ENCODE data around the gene RAB18.
"Not testable (repeated sequence)": the region's sequence is repeated elsewhere in the genome, so short reads cannot be mapped to it uniquely, and the experiment has no call there.

RAB18 gene

DNA sequence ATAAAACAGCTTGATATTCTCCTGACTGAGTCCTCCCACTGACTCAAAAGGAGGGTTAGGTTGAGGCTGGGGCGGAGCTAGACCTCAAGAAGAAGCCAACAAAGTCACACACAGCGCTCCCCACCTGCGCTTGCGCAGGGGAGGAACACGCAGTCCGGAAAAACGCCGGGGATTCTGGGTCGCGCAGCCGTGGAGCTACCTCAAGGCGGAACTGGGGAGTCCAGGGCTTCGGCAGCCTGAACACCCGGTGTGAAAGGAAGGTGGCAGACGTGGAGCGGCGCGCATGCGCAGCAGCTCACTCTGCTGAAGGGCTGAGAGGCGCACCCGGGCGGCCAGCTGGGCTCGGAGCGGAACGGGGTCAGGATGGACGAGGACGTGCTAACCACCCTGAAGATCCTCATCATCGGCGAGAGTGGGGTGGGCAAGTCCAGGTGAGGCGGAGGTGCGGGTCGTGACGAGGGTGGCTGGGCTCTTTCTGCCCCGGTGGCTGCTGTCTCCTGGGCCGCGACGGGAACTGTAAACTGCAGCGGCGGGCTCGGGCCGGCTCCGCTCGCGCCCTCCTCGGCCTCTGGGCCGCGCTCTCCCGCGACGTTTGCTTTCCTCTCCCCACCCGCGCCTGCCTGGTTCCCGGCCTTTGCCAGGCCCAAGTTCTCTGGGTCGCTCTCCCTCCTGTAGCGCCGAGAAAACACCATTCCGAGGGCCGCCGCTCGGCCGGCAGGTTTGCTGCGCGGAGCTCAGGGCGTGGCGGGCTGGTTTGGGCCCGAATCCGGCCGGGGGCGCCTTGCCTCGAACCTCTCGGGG is at the start of gene RAB18:
Gene RAB18 (plus strand): TSS at position 298 of the 801 bp plus-strand sequence. CDS start 66 bp downstream, at position 364.
- H3K27me3 ChIP-seq (ENCODE audit: control insufficient read depth, insufficient read depth, low read length): no peaks in the 10 kb centered on the region
- H3K9me3 ChIP-seq (ENCODE audit: control insufficient read depth, insufficient read depth, low read length): no peaks in the 10 kb centered on the region
- peak within 1 kb of the TSS; percentile 92 for H3K9ac ChIP-seq (ENCODE audit: low read depth, low read length)
- no peaks in the 10 kb centered on the region for H3K4me1 ChIP-seq (ENCODE audit: control insufficient read depth, insufficient read depth, low read length)
- H3K36me3 ChIP-seq (ENCODE audit: control insufficient read depth, insufficient read depth, low read length): no peaks in the 10 kb centered on the region
- peak within 1 kb of the TSS; percentile 94 for H3K4me3 ChIP-seq (ENCODE audit: low read depth, low read length)

DNA sequence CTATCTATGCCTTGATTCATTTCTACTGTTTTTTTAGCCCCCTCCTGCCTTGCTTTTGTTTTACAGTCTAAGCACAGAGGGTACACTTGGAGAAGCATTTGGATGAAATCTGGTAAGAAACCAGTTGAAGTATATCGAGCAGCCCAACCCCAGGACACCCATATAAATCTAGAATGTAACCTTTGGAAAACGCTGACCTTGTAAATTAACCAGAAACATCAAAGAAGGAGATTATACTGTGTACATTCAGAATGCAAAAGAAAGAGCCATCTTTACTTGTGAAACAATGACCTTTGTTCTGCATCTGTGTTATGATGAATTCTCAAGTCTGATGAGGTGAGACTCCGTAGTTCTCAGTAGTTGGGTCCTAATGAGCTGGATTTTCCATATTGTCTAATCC is 49.3 kb upstream of the RAB18 start:
- Histone ChIP-seq H3K4me1 (ENCODE audit: control insufficient read depth, insufficient read depth, low read length) (no peaks in the 10 kb centered on the region), H3K9me3 (ENCODE audit: control insufficient read depth, insufficient read depth, low read length) (no peaks in the 10 kb centered on the region), H3K4me3 (ENCODE audit: low read depth, low read length) (no peak overlapping the region), H3K27me3 (ENCODE audit: control insufficient read depth, insufficient read depth, low read length) (no peaks in the 10 kb centered on the region), H3K9ac (ENCODE audit: low read depth, low read length) (no peak overlapping the region), H3K36me3 (ENCODE audit: control insufficient read depth, insufficient read depth, low read length) (no peaks in the 10 kb centered on the region)

DNA sequence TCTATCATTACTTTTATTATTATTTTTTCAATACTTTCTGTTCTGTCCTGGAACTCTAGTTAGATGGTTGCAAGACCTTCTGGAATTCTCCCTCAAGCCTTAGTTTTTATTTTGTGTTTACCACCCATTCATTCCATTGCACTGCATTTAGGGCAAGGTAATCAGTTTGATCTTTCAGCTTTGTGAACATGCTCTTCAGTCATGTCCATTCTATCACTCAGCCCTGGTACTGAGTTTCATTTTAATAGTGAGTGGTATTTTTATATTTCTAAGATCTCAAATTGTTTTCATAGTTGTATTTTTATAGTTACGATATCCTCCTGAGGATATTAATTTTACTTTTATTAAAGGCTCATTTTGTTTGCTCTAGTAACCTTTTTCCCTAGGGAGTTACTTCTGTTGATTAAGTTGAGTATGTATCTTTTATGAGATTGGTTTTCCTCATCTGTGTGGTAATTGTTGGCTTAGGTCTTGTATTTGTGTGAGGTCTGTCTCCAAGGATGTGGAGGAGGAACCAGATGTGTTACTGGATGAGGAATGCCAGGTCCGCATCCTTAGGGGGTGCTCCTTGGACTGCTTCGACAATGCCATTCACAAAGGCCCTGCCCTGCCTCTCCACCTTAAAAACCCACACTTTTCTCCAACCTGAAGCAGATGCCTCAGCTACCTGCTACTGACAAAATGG is 46.7 kb upstream of the RAB18 start:
- Histone ChIP-seq H3K4me3 (ENCODE audit: low read depth, low read length) (no peak overlapping the region), H3K9ac (ENCODE audit: low read depth, low read length) (no peak overlapping the region)

DNA sequence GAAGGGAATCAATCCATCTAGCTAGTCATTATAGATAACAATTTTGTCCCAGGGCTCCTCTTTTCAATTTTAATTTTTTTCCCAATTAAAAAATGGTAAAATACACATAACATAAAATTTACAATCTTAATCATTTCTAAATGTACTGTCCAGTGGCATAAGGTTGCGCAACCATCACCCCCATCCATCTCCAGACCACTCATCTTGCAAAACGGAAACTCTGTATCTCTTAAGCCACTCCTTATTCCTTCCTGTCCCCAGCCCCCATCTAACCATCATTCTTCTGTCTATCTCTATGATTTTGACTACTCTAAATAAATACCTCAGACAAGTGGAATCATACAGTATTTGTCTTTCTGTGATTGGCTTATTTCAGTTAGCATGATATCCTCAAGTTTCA is 46.1 kb upstream of the RAB18 start:
- no peaks in the 10 kb centered on the region for H3K4me1 ChIP-seq (ENCODE audit: control insufficient read depth, insufficient read depth, low read length)
- no peak overlapping the region for H3K4me3 ChIP-seq (ENCODE audit: low read depth, low read length)
- no peak overlapping the region for H3K9ac ChIP-seq (ENCODE audit: low read depth, low read length)
- no peaks in the 10 kb centered on the region for H3K9me3 ChIP-seq (ENCODE audit: control insufficient read depth, insufficient read depth, low read length)
- no peaks in the 10 kb centered on the region for H3K27me3 ChIP-seq (ENCODE audit: control insufficient read depth, insufficient read depth, low read length)
- H3K36me3 ChIP-seq (ENCODE audit: control insufficient read depth, insufficient read depth, low read length): no peaks in the 10 kb centered on the region

More for the DNA sequence above, 46.7 kb upstream of the RAB18 start:
- Histone ChIP-seq H3K27me3 (ENCODE audit: control insufficient read depth, insufficient read depth, low read length) (no peaks in the 10 kb centered on the region), H3K9me3 (ENCODE audit: control insufficient read depth, insufficient read depth, low read length) (no peaks in the 10 kb centered on the region), H3K4me1 (ENCODE audit: control insufficient read depth, insufficient read depth, low read length) (no peaks in the 10 kb centered on the region), H3K36me3 (ENCODE audit: control insufficient read depth, insufficient read depth, low read length) (no peaks in the 10 kb centered on the region)

DNA sequence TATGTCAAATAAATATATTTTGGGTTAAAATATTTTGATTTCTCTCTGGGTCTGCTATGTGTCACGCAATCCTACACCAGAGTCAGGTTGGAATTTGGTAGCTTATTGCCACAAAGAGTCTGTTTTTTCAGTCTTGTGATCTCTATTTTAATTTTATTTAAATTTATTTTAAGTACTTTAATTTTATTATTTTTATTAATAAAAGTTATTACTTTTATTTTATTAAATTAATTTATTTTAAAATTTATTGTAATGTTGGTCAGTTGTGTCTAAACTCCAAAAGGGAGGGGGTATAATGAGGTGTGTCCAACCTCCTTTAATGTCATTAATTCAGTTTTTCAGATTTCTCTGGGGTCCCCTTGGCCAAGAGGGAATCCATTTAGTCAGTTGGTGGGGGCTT is 42.8 kb upstream of the RAB18 start:
- Histone ChIP-seq H3K9me3 (ENCODE audit: control insufficient read depth, insufficient read depth, low read length) (no peaks in the 10 kb centered on the region), H3K4me1 (ENCODE audit: control insufficient read depth, insufficient read depth, low read length) (peaks cover 2% of the 10 kb centered on the region), H3K27me3 (ENCODE audit: control insufficient read depth, insufficient read depth, low read length) (no peaks in the 10 kb centered on the region), H3K9ac (ENCODE audit: low read depth, low read length) (no peak overlapping the region), H3K4me3 (ENCODE audit: low read depth, low read length) (no peak overlapping the region), H3K36me3 (ENCODE audit: control insufficient read depth, insufficient read depth, low read length) (no peaks in the 10 kb centered on the region)

DNA sequence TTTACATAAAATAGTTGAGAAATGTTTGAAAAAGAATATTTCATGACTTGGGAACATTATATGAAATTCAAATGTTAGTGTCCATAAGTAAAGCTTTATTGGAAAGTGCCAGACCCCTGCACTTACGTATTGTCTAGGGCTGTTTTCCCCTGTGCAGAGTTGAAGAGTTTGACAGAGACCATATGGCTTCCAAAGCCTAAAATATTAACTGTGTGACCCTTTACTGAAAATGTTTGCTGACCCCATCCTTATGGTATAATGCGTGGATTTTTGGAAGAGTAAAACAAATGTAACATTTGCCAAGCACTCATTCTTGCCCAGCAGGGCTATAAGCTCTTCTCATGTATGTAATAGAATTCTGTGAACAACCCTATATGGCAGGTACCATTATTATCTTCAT is 40.1 kb upstream of the RAB18 start:
- Histone ChIP-seq H3K36me3 (ENCODE audit: control insufficient read depth, insufficient read depth, low read length) (no peaks in the 10 kb centered on the region), H3K4me1 (ENCODE audit: control insufficient read depth, insufficient read depth, low read length) (peaks cover 2% of the 10 kb centered on the region), H3K27me3 (ENCODE audit: control insufficient read depth, insufficient read depth, low read length) (no peaks in the 10 kb centered on the region), H3K4me3 (ENCODE audit: low read depth, low read length) (no peak overlapping the region), H3K9me3 (ENCODE audit: control insufficient read depth, insufficient read depth, low read length) (no peaks in the 10 kb centered on the region), H3K9ac (ENCODE audit: low read depth, low read length) (no peak overlapping the region)

DNA sequence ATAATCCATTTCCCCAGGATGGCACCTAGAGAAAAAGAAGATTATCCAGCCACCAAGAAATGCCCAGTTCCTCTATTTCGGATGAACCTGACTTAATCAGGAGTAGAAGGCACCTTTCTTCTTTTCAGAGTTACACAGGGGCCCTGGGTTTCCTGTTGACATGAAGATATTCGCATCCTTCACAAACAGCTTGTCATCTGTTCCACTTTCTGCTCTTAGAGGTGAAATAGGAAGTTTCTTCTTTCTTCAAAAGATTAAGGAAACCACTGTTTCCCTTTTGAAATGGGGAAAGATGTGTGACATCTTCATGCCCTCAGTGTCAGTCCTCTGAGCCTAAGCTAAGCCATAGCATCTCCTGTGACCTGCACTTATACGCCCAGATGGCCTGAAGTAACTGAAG is 39.1 kb upstream of the RAB18 start:
- Histone ChIP-seq H3K9me3 (ENCODE audit: control insufficient read depth, insufficient read depth, low read length) (no peaks in the 10 kb centered on the region), H3K4me1 (ENCODE audit: control insufficient read depth, insufficient read depth, low read length) (peaks cover 2% of the 10 kb centered on the region), H3K36me3 (ENCODE audit: control insufficient read depth, insufficient read depth, low read length) (no peaks in the 10 kb centered on the region), H3K9ac (ENCODE audit: low read depth, low read length) (no peak overlapping the region), H3K27me3 (ENCODE audit: control insufficient read depth, insufficient read depth, low read length) (no peaks in the 10 kb centered on the region), H3K4me3 (ENCODE audit: low read depth, low read length) (no peak overlapping the region)

DNA sequence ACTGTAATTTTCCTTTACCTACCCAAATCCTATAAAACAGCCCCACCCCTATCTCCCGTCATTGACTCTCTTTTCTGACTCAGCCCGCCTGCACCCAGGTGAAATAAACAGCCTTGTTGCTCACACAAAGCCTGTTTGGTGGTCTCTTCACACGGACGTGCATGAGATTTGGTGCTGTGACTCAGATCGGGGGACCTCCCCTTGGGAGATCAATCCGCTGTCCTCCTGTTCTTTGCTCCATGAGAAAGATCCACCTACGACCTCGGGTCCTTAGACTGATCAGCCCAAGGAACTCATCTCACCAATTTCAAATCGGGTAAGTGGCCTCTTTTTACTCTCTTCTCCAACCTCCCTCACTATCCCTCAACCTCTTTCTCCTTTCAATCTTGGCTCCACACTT is 38.5 kb upstream of the RAB18 start:
- H3K36me3 ChIP-seq (ENCODE audit: control insufficient read depth, insufficient read depth, low read length); H3K9me3 ChIP-seq (ENCODE audit: control insufficient read depth, insufficient read depth, low read length); H3K4me1 ChIP-seq (ENCODE audit: control insufficient read depth, insufficient read depth, low read length); H3K4me3 ChIP-seq (ENCODE audit: low read depth, low read length); H3K27me3 ChIP-seq (ENCODE audit: control insufficient read depth, insufficient read depth, low read length); H3K9ac ChIP-seq (ENCODE audit: low read depth, low read length): not testable (repeated sequence)

DNA sequence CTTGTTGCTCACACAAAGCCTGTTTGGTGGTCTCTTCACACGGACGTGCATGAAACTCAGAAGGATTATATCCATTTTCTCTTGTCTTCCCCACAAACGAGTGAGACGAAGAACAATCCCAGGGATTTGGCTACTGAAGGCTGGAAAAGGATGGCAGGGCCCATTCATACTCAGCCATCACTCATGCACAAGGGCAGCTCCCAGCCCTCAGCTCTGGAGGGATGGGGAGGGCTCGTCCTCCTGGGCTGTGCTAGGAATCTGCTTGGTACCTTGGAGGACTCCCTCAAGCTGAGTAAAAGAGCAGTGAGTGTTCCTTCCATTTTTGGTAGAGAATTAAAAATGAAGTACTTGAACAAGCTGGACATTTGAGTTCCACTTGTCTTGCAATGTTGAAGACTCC is 33.2 kb upstream of the RAB18 start:
- Histone ChIP-seq H3K36me3 (ENCODE audit: control insufficient read depth, insufficient read depth, low read length) (no peaks in the 10 kb centered on the region), H3K27me3 (ENCODE audit: control insufficient read depth, insufficient read depth, low read length) (no peaks in the 10 kb centered on the region), H3K9me3 (ENCODE audit: control insufficient read depth, insufficient read depth, low read length) (no peaks in the 10 kb centered on the region), H3K4me1 (ENCODE audit: control insufficient read depth, insufficient read depth, low read length) (no peaks in the 10 kb centered on the region), H3K4me3 (ENCODE audit: low read depth, low read length) (no peak overlapping the region), H3K9ac (ENCODE audit: low read depth, low read length) (no peak overlapping the region)

DNA sequence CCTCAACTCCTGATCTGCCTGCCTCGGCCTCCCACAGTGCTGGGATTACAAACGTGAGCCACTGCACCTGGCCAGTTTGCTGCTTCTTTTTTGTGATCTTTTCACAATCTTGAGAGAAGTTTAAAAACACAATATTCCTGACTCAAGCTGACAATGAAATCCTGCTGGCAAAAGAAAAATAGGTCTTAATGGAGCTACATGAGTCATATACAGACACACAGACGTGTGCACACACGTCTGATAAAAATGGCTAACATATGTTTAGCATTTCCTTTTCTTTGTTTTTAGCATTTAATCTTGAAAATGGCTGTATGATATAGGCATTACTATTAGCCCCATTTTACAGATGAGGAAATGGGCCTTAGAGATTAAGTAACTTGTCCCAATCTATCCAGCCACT is 29.4 kb upstream of the RAB18 start:
- H3K4me3 ChIP-seq (ENCODE audit: low read depth, low read length): no peak overlapping the region
- H3K27me3 ChIP-seq (ENCODE audit: control insufficient read depth, insufficient read depth, low read length): no peaks in the 10 kb centered on the region
- H3K4me1 ChIP-seq (ENCODE audit: control insufficient read depth, insufficient read depth, low read length): no peaks in the 10 kb centered on the region
- no peaks in the 10 kb centered on the region for H3K9me3 ChIP-seq (ENCODE audit: control insufficient read depth, insufficient read depth, low read length)
- H3K36me3 ChIP-seq (ENCODE audit: control insufficient read depth, insufficient read depth, low read length): no peaks in the 10 kb centered on the region
- no peak overlapping the region for H3K9ac ChIP-seq (ENCODE audit: low read depth, low read length)

DNA sequence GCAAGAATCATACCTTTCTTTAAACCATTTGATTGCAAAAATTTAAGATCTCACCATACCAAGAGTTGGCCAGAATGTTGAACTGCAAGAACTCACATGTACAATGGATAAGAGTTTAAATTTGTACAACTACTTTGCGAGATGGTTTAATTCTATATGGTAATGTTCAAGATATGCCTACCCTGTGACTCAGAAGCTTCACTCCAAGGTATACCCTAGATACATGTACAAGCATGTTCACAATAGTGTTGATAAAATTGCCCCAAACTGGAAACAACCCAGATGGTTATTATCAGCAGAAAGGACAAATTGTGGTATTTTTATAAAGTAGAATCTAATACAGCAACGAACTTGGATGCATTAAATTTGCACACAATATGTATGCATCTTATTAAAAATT is 25.1 kb upstream of the RAB18 start:
- H3K4me3 ChIP-seq (ENCODE audit: low read depth, low read length): no peak overlapping the region
- no peaks in the 10 kb centered on the region for H3K36me3 ChIP-seq (ENCODE audit: control insufficient read depth, insufficient read depth, low read length)
- H3K27me3 ChIP-seq (ENCODE audit: control insufficient read depth, insufficient read depth, low read length): no peaks in the 10 kb centered on the region
- no peaks in the 10 kb centered on the region for H3K4me1 ChIP-seq (ENCODE audit: control insufficient read depth, insufficient read depth, low read length)
- no peaks in the 10 kb centered on the region for H3K9me3 ChIP-seq (ENCODE audit: control insufficient read depth, insufficient read depth, low read length)
- H3K9ac ChIP-seq (ENCODE audit: low read depth, low read length): no peak overlapping the region

DNA sequence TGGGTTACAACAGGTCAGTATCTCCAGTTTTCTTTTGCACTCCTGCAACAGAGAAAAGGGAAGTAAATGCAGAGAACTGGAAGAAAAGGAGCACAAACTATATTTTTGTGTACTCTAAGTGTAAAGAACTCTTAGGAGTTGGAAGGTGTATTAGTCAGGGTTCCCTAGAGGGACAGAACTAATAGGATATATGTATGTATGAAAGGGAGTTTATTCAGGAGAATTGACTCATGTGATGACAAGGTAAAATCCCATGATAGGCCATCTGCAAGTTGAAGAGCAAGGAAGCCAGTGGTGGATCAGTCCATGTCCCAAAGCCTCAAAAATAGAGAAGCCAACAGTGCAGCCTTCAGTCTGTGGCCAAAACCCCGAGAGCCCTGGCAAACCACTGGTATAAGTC is 22.6 kb upstream of the RAB18 start:
- H3K36me3 ChIP-seq (ENCODE audit: control insufficient read depth, insufficient read depth, low read length): no peaks in the 10 kb centered on the region
- H3K9ac ChIP-seq (ENCODE audit: low read depth, low read length): no peak overlapping the region
- no peaks in the 10 kb centered on the region for H3K9me3 ChIP-seq (ENCODE audit: control insufficient read depth, insufficient read depth, low read length)
- H3K4me1 ChIP-seq (ENCODE audit: control insufficient read depth, insufficient read depth, low read length): no peaks in the 10 kb centered on the region
- H3K4me3 ChIP-seq (ENCODE audit: low read depth, low read length): no peak overlapping the region
- no peaks in the 10 kb centered on the region for H3K27me3 ChIP-seq (ENCODE audit: control insufficient read depth, insufficient read depth, low read length)
